K562 (cell line): ENCODE measurements around the gene ATRNL1. TPM values are rescaled to one million over a fixed set of nuclear protein-coding genes. Genes with fewer than 3 reads are reported as not detected.

Experiments used
- ATAC-seq: fragments of 200-7000 bp; cut with Tn5 transposase; 3 replicates; pipeline ENCODE4 v1.9.1; 2020; ENCODE audit warnings: moderate library complexity
- BruUV-seq: library from RNA; stranded (reverse); fragments of 400-500 nt; replicated peaks from 2 replicates; lab custom pipeline; 2021; lab: Mats Ljungman, UMichigan
- CTCF ChIA-PET: fragments of 300-600 bp; formaldehyde crosslinking; extraction: SDS; loops from one replicate; lab custom pipeline; 2021; ENCODE audit warnings: low intra/inter-chr PET ratio; lab: Yijun Ruan, JAX
- POLR2A ChIA-PET: fragments of 300-600, 350-650 bp; sonication (Branson Sonifier 250); formaldehyde crosslinking; extraction: SDS; loops from one replicate; lab custom pipeline; 2021; ENCODE audit warnings: antibody characterized with exemption, inconsistent platforms; lab: Yijun Ruan, JAX
- DNase-seq, 4 experiments: peaks; one replicate each; pipeline versions ENCODE4 v3.0.0 to v3.0.0-alpha.2; 2011 to 2018; ENCODE audit warnings: low spot score in 3 of 4, mixed read lengths in 3 of 4; ENCODE audit errors: extremely low read depth in 1 of 4
- FAIRE-seq: peaks from 2 replicates; lab custom pipeline; 2011; peaks lifted over from hg19 to GRCh38; lab: Jason Lieb, UNC
- H2AFZ ChIP-seq: 2 replicates; pipeline ENCODE4 v1.6.0; 2011; ENCODE audit warnings: low read depth, low read length, control low read depth, inconsistent platforms
- H3K27ac ChIP-seq: fragments of 200-600 bp; 3 replicates; pipeline ENCODE4 v1.8.0; 2011; ENCODE audit warnings: low read depth, mild to moderate bottlenecking, control low read depth, inconsistent platforms, low read length, moderate library complexity, mixed read lengths; ENCODE audit errors: extremely low read depth
- H3K27me3 ChIP-seq, 2 experiments: fragments of 300-600 bp in 1 of 2; 2 replicates in 1 of 2; 3 replicates in 1 of 2; pipeline versions ENCODE4 v1.6.0 to v1.8.0; 2011; ENCODE audit warnings: inconsistent platforms in 2 of 2, low read length in 2 of 2, mild to moderate bottlenecking in 1 of 2, mixed read lengths in 1 of 2, moderate library complexity in 1 of 2; ENCODE audit not compliant: control insufficient read depth in 2 of 2, insufficient read depth in 2 of 2
- H3K36me3 ChIP-seq: fragments of 300-600 bp; 3 replicates; pipeline ENCODE4 v1.8.0; 2011; ENCODE audit warnings: mild to moderate bottlenecking, low read length, inconsistent platforms; ENCODE audit not compliant: control insufficient read depth, insufficient read depth
- H3K4me1 ChIP-seq, 2 experiments: fragments of 200-600 bp in 1 of 2; replicated peaks in 1 of 2; 2 replicates in 1 of 2; 3 replicates in 1 of 2; pipeline versions ENCODE4 v1.5.1 to v1.8.0; 2011; ENCODE audit warnings: inconsistent platforms in 2 of 2, low read length in 2 of 2, mild to moderate bottlenecking in 1 of 2, mixed read lengths in 1 of 2, moderate library complexity in 1 of 2; ENCODE audit not compliant: control insufficient read depth in 2 of 2, insufficient read depth in 2 of 2
- H3K4me2 ChIP-seq: 2 replicates; pipeline ENCODE4 v1.6.1; 2011; ENCODE audit warnings: low read length, control low read depth, inconsistent platforms, mixed read lengths; ENCODE audit not compliant: insufficient read depth
- H3K4me3 ChIP-seq: fragments of 200-600 bp; sonication (generic), shearing (Covaris generic); 2 replicates; pipeline ENCODE4 v1.5.1; 2016; ENCODE audit warnings: control low read depth, inconsistent platforms
- H3K79me2 ChIP-seq: fragments of 200-600 bp; 3 replicates; pipeline ENCODE4 v1.8.0; 2011; ENCODE audit warnings: low read length, inconsistent platforms; ENCODE audit not compliant: control insufficient read depth, insufficient read depth
- H3K9ac ChIP-seq, 2 experiments: 2 replicates each; pipeline versions ENCODE4 v1.6.0 to v1.6.1; 2011; ENCODE audit warnings: low read depth in 2 of 2, low read length in 2 of 2, control low read depth in 1 of 2, inconsistent platforms in 1 of 2, mild to moderate bottlenecking in 1 of 2, mixed read lengths in 1 of 2; ENCODE audit not compliant: insufficient read depth in 1 of 2
- H3K9me1 ChIP-seq: one replicate; pipeline ENCODE4 v1.6.0; 2011; ENCODE audit warnings: inconsistent platforms, mild to moderate bottlenecking, low read length, moderate library complexity; ENCODE audit not compliant: control insufficient read depth, insufficient read depth
- H3K9me3 ChIP-seq: replicated peaks from 2 replicates; pipeline ENCODE4 v1.5.1; 2011; ENCODE audit warnings: low read depth, low read length, inconsistent platforms; ENCODE audit not compliant: control insufficient read depth, insufficient read depth
- H4K20me1 ChIP-seq: replicated peaks from 2 replicates; pipeline ENCODE4 v1.6.1; 2011; ENCODE audit warnings: low read length, inconsistent platforms, mixed read lengths; ENCODE audit not compliant: control insufficient read depth, insufficient read depth
- EP400 ChIP-seq: fragments of 450-650 bp; IDR thresholded peaks from 2 replicates; pipeline ENCODE4 v1.6.1; 2017; ENCODE audit warnings: antibody characterized with exemption, mild to moderate bottlenecking, moderate library complexity
- GATA2 ChIP-seq: sonication (generic); formaldehyde crosslinking; IDR thresholded peaks from 2 replicates; pipeline ENCODE4 v1.4.0; 2020; ENCODE audit warnings: mild to moderate bottlenecking, missing genetic modification reagents
- HNRNPL ChIP-seq: fragments of 200-400 bp; formaldehyde crosslinking; IDR thresholded peaks from 2 replicates; pipeline ENCODE4 v1.6.1; 2017; ENCODE audit warnings: low read depth, mild to moderate bottlenecking, low read length
- KDM2B ChIP-seq: fragments of 250-450 bp; sonication (Bioruptor Pico); IDR thresholded peaks from 2 replicates; pipeline ENCODE4 v1.8.0; 2021; ENCODE audit warnings: mild to moderate bottlenecking, moderate library complexity
- MAFG ChIP-seq: fragments of 450-650 bp; conservative IDR thresholded peaks from 2 replicates; pipeline ENCODE4 v1.6.1; 2016; ENCODE audit warnings: missing genetic modification characterization, missing compliant biosample characterization
- MTA2 ChIP-seq: fragments of 450-650 bp; IDR thresholded peaks from 2 replicates; pipeline ENCODE4 v1.6.1; 2016; ENCODE audit warnings: low read depth
- PATZ1 ChIP-seq: fragments of 250-450 bp; sonication (Bioruptor Pico); IDR thresholded peaks from 2 replicates; pipeline ENCODE4 v1.5.0; 2020; ENCODE audit warnings: mild to moderate bottlenecking, borderline replicate concordance
- SMARCB1 ChIP-seq: IDR thresholded peaks from 2 replicates; pipeline ENCODE4 v1.6.1; 2011; ENCODE audit warnings: improper control_type of control experiment, low read depth; ENCODE audit not compliant: insufficient read length
- SP1 ChIP-seq: sonication (generic); formaldehyde crosslinking; IDR thresholded peaks from 2 replicates; pipeline ENCODE4 v1.8.1; 2022; ENCODE audit warnings: mild to moderate bottlenecking, missing genetic modification reagents
- ZFP1 ChIP-seq: fragments of 450-650 bp; formaldehyde crosslinking; IDR thresholded peaks from 2 replicates; pipeline ENCODE4 v1.4.0; 2020; ENCODE audit warnings: mild to moderate bottlenecking, mixed read lengths
- WGBS: fragments of 100-300 bp; shearing (Covaris generic); methylation state at CpG from one replicate; pipeline ENCODE4 v1.1.6; 2016; ENCODE audit warnings: low coverage, mixed read lengths; ENCODE audit not compliant: insufficient coverage; ENCODE audit errors: missing lambda C conversion rate; 5-methylcytosine and 5-hydroxymethylcytosine counted together
- in situ Hi-C: fragments of 300-500 bp; cut with MboI; formaldehyde crosslinking; loops from 4 replicates; pipeline ENCODE4 v1.15.0; 2018; ENCODE audit warnings: inconsistent platforms, mixed read lengths
- intact Hi-C: fragments of 100-400 bp; cut with micrococcal nuclease; formaldehyde crosslinking; loops from 2 replicates; pipeline ENCODE4 v1.14.2; 2022
- polyA plus RNA-seq, 8 experiments: library from polyadenylated mRNA; depleted of rRNA in 4 of 8; stranded (reverse) in 5 of 8; unstranded in 3 of 8; fragments of >200 nt; fragmentation: Nextera tagmentation in 2 of 8; fragmentation: Illumina TruSeq in 1 of 8; extraction: Ambion mirVana in 2 of 8; extraction: Trizol in 1 of 8; gene quantifications; 2 replicates each; pipeline versions ENCODE4 v1.2.1 to v1.2.3, GENCODE V29; 2011 to 2014; ENCODE audit warnings: inconsistent platforms in 1 of 8, missing spikeins in 1 of 8
- total RNA-seq, 7 experiments: library from RNA; depleted of rRNA in 6 of 7; stranded (reverse); fragments of >200 nt in 6 of 7; fragmentation: Illumina TruSeq in 2 of 7; extraction: Trizol in 2 of 7; gene quantifications; 2 replicates each; pipeline versions ENCODE4 v1.2.1 to v1.2.3, GENCODE V29; 2011 to 2021; ENCODE audit warnings: low replicate concordance in 1 of 7
- TF ChIP-seq, protein P1 (sequence below): fragments of 250-450 bp; sonication (Bioruptor Pico); IDR thresholded peaks from 2 replicates; pipeline ENCODE4 v1.4.0; 2020; ENCODE audit warnings: borderline replicate concordance
- TF ChIP-seq, protein P2 (sequence below): IDR thresholded peaks from 2 replicates; pipeline ENCODE4 v1.6.1; 2014; ENCODE audit warnings: antibody characterized with exemption

ATRNL1 gene
- total and polyA plus RNA-seq, 9 of the 15 experiments (the other 6 are each of a cell fraction or from before 2014, with no cell fraction given), result 0.18 TPM; not detected in 8

DNA sequence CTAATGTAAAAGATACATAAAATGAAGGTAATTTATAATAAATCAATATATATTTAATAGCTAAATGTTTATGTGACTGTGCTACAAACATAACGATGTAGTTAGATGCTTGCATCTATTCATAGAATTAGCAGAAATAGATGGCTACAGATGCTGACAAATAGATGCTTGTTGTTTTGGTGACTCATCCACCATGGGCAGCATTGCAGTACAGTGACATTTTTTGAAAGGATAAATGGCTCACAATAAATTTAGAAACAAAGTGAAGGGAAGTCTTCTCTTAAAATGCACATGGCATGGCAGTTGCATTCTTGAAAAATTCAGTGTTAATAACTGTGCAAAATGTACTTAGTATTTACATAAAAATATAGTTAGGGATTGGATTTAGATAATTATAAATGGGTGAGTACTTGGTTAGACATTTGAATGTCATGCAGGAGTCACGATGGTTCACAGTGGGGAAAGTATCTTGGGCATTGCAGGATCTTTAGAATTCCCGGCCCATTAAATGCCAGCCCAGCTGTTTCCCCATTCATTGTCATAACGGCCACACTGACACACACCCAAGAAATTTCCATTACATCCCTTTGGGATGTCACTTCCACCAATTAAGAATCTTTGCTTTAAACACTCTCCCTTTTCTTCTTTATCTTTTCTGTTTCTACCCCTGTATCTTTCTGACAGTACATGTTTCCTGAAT, 564.1 kb downstream of the ATRNL1 start:
- FAIRE-seq (no peak), DNase-seq (no peak), ATAC-seq (no peak)
- ChIA-PET POLR2A (no interaction called here), CTCF (no interaction called here)
- no peak overlapping the region for H3K27ac ChIP-seq
- BruUV-seq, result no TSS peak
- no peaks in the 10 kb centered on the region for H3K79me2 ChIP-seq
- intact Hi-C loops, result no loop called here
- in situ Hi-C loops, result no loop called here
- no peak overlapping the region for H3K4me2 ChIP-seq
- no peaks in the 10 kb centered on the region for H3K9me1 ChIP-seq
- no peaks in the 10 kb centered on the region for H3K36me3 ChIP-seq
- H3K9ac ChIP-seq, result no peak overlapping the region
- no peaks in the 10 kb centered on the region for H3K9me3 ChIP-seq
- H3K4me1 ChIP-seq, result no peaks in the 10 kb centered on the region
- no peaks in the 10 kb centered on the region for H4K20me1 ChIP-seq
- no peak overlapping the region for H3K4me3 ChIP-seq
- WGBS, result 0% methylated on average over 4 of the region's 4 CpGs
- no peaks in the 10 kb centered on the region for H3K27me3 ChIP-seq
- H2AFZ ChIP-seq, result no peak overlapping the region
- TF ChIP-seq EP400 (no peak), HNRNPL (no peak), SMARCB1 (no peak), MTA2 (no peak), SP1 (no peak), PATZ1 (CRISPR knock-in tag) (no peak), GATA2 (CRISPR knock-in tag) (no peak), MAFG (tag) (no peak), KDM2B (CRISPR knock-in tag) (no peak), ZFP1 (CRISPR knock-in tag) (no peak)
- TF ChIP-seq, protein P1, sequence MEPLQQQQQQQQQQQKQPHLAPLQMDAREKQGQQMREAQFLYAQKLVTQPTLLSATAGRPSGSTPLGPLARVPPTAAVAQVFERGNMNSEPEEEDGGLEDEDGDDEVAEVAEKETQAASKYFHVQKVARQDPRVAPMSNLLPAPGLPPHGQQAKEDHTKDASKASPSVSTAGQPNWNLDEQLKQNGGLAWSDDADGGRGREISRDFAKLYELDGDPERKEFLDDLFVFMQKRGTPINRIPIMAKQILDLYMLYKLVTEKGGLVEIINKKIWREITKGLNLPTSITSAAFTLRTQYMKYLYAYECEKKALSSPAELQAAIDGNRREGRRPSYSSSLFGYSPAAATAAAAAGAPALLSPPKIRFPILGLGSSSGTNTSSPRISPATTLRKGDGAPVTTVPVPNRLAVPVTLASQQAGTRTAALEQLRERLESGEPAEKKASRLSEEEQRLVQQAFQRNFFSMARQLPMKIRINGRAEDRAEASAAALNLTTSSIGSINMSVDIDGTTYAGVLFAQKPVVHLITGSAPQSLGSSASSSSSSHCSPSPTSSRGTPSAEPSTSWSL (CRISPR knock-in tag), result no peak
- TF ChIP-seq, protein P2, sequence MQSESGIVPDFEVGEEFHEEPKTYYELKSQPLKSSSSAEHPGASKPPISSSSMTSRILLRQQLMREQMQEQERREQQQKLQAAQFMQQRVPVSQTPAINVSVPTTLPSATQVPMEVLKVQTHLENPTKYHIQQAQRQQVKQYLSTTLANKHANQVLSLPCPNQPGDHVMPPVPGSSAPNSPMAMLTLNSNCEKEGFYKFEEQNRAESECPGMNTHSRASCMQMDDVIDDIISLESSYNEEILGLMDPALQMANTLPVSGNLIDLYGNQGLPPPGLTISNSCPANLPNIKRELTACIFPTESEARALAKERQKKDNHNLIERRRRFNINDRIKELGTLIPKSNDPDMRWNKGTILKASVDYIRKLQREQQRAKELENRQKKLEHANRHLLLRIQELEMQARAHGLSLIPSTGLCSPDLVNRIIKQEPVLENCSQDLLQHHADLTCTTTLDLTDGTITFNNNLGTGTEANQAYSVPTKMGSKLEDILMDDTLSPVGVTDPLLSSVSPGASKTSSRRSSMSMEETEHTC, result no peak
